RPMI7951 (cell line): Measurements from ENCODE around the gene PRTFDC1. TPM values are rescaled to one million over a fixed set of nuclear protein-coding genes. Genes with fewer than 3 reads are reported as not detected.

Source experiments
- DNase-seq: peaks from one replicate; pipeline ENCODE4 v3.0.0-alpha.2; 2012; ENCODE audit warnings: low read depth
- total RNA-seq: library from RNA; depleted of rRNA; stranded (reverse); fragments of >200 nt; shearing (Covaris generic); gene quantifications from 2 replicates; pipeline ENCODE4 v1.2.3, GENCODE V29; 2014

PRTFDC1 gene
- total RNA-seq, 1 experiment from 2014 or later, result not detected

DNA sequence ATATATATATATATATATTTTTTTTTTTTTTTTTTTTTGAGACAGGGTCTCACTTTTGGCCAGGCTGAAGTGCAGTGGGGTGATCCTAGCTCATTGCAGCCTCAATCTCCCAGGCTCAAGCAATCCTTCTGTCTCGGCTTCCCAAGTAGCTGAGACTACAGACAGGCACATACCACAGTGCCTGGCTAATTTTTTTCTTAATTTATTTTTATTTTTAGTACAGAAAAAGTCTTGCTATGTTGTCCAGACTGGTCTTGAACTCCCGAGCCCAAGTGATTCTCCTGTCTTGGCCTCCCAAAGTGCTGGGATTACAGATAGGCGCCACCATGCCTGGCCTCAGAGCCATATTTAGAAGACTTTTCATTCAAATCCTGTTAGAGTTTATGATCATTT, 79.6 kb downstream of the PRTFDC1 start:
- no peak for DNase-seq

DNA sequence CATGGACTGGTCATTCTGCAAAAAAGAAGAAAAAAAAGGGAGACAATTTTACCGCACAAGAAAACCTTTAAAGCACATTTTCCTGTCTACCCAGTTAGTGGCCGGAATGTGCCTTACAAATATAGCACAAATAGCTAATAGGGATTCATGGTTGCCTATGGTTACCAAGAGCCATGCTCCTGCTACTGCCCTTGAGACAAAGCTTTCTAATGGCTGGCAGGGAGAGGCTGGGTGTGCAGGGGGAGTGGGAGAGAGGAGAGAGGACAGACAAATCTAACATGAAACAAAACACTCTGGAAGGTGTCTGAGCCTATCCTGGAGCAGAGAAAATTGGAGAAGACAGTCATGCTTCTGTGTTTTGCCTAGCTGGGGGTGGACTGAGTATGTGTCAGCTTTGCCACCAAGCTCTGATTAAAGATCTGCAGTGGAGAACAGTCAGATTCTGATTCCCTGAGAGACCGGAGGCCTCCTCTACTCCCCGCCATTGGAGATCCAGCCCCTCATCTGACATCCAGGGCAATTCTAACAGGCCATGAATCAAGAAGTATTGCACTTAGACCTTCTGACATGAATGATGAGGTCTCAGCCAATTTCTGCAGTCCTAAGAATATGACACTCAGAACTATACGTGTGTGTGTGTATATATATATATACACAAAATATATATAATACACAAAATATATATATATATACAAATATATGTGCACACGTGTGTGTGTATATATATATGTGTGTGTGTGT, 80.2 kb downstream of the PRTFDC1 start:
- DNase-seq, result peak; percentile 16

DNA sequence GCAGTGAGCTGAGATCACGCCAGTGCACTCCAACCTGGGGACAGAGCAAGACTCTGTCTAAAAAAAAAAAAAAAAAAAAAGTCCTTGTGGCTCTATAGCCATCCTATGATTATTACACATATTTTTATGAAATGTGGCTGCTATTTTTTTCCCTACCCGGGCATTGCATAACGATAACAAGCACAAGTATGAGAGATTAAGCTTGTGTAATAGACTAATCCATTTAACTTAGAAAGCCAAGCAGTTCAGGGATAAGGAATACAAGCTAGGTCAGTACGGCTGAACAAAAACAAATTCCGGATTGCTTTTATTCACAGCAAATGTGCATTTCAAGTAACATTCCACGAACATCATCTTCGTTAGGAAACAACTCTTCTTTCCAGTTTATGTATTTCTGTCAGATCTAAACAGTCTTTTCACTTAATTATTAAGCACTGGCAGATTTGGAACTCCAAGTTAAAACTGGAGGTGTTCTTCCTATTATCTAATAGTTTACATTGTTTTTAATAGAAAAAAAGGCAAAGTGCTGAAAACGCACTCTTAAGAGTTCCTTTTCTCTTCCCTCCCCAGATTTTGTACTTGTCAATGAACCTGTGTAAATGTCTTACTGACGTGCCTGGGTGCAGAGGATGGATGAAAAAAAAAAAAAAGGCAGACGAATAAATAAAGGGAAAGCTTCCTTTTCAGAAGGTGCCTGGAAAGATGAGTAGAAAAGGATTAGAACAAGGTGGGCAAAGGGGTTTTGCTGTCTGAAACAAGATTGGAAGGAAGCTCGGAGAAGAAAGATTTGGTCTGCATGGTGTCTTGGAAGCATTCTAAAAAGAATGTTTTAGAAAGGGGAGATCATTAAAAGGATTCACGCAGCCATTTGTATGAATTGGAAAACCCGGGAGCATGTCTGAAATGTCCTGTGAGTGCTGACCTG, 81.1 kb downstream of the PRTFDC1 start:
- DNase-seq, result no peak

DNA sequence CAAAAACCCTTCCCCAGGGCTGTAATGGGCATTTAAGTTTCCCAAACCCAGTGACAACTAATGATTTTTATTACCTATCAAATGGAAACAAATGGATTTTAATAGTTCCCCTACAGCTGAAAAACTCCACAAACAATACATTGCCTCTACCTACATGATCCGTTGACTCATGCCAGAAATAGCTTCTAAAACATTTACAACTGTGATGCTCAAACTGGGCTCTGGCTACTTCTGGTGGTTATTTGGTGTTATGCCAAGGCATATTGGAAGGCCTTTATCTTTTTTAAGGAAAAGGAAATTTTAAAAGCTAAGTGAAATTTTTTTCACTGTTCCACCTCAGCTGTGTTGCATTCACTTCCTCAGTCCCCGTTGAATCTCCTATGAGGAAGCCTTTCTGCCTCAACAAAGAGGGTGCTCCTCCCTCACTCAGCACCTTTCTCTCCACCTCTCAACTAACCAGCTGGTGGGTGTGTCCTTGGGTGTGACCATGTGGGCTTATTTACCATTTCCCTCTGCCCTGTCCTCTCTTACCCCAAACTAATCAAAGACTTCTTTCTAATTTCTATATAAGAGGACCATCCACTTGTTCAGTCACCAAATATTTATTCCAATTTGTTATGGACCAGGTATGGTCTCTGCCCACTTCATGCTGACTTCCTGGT, 82.9 kb downstream of the PRTFDC1 start:
- DNase-seq, result peak; percentile 34

DNA sequence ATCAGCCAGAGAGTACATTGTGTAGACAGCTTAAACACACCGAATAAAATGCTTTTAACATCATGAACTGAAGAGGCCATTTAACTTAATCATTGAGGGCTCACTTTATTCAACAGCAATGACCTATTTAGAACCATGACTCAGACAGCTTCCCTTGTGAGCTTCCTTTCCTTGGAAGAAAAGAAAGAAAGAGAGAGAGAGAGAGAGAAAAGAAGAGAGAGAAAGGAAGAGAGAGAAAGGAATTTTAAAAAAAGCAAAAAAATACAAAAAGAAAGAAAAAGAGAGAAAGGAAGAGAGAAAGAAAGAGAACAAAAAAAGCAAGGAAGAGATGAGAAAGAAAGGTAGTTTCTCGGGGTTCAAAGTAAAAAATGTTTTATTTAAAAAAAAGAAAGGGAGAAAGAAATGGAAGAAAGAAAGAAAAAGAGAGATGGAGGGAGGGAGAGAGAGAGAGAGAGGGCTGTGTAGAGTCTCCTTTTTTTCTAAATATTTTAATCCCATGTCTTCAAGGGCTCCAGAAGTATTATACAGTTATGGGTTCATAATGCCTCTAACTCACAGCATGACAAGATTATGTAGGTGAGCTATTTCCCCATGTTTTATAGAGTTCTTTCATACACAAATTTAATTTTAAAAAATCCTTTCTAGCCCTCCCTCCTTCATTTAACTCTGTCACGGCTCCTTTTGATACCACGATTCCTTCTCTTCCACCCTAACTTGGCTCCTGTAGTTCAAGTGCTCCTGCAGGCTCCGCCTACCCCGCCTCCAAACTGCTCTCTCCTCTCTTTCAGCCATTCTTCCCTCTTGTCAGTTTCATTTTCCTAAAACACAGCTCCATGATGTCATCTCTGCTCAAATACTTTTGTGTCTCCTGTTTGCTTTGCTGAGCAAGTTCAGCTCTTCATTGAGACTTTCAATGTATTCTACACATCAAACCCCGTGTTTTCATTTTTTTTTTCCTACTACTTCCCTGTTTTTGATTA, 85.5 kb downstream of the PRTFDC1 start:
- peak; percentile 69 for DNase-seq

DNA sequence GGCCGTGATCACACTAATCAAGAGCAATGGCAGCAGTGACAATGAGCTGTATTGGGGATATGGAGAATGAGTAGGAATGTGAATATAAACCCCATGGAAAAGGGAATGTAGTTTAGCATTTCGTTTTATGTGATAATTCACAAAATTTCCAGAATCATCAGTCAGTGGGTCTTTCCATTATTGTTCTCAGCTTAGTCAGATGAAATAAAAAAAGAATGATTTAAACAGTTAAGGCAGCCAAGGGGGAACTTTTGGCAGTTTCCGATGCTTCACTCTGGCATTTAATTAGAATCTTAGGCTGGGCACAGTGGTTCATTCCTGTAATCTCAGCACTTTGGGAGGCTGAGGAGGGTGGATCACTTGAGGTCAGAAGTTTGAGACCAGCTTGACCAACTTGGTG, 86.6 kb downstream of the PRTFDC1 start:
- DNase-seq, result no peak

DNA sequence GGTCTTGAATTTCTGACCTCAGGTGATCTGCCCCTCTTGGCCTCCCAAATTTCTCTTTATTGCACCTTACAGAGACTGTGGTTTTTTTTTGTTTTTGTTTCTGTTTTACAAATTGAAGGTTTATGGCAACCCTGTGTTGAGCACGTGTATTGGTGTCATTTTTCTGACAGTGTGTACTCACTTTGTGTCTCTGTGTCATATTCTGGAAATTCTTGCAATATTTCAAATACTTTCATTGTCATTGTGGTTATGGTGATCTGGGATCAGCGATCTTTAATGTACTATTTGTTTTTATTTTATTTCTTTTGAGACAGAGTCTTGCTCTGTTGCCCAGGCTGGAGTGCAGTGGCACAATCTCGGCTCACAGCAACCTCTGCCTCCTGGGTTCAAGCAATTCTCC, 89.8 kb downstream of the PRTFDC1 start:
- DNase-seq, result no peak

DNA sequence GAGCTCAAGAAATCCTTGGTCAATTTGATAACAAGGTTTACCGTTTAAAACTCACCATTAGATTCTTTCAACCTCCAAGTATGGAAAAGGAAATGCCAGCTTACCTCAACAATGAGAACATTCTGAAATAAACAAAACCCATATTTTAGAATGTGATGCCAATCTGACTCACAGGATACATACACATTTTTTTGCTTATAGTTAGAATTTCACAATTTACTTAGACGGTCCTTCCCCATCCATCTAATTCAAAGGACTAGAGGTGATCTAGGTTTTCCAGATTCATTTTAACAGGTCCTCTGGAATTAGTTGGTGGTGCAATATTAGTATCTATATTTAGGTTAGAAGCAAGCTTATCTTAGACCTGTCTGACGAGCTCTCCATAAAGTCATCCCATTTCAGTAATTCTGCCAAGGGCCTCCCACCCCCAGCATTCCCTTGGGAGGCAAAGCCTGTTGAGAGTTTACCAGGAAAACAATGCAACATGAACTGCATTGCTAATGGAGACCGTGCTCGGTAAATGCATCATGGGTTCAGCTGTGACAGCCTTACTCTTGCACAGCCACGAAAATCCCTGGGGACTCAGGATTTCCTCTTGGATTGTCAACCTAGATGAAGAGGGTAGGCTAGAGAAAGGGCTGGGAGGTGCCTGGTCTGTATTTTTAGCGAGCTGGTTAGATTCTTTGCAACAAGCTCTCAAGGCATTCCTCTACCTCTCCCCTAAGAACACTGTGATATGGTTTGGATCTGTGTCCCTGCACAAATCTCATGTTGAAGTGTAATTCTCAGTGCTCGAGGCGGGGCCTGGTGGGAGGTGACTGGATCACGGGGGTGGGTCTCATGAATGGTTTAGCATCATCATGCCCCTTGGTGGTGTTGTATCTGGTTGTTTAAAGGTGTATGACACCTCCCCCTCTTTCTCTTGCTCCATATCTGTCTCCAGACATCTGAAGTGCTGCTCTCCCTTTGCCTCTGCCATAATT, 93.8 kb downstream of the PRTFDC1 start:
- peak; percentile 28 for DNase-seq

DNA sequence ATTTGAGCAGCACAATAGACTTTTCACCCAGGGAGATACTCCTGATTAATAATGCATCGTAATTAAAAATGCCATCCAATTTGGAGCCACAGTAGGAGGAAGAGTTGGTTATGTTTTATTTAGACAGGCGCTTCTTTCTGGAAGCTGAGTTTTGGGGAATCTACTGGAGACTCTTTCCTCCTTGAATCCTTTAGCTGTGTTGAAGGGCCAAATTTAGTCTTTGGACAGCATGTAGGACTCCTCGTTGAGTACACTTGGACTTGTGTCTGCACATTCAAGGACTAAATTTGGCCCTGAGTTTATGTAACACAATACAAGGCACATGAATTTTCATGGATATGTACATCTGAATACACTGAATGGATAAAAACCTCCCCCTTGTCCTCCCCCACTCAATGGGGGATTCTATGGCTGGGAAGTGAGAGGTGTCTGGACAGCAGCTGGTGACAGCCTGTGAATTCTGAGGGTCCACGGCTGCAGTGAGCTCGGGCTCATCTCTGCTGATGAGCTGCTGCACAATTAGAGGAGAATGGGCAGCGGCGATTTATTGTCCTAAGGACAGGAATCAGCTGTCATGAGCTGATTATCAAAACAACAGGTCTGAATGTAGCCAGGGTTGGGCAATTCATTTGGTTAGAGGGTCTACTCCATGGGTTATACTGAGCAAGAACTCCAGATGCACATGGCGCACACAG, 95.2 kb downstream of the PRTFDC1 start:
- DNase-seq, result no peak

DNA sequence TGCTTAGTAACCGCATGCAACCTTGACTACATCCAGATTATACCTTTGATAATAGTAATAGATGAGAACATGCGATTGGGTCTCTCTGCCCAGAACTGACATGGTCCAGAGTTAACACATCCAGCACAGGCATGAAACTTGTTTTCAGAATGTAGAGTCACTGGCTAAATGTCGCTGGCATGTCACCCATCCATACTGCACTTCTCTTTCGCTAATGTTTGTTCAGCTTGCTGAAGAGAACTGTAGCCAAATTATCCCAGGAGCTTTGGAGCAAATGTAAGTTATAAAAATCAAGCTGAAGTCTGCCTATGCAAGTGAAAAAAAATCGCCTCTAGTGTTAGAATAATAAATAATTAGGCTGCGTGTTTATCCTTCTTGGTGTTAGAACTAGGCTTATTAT, 98.2 kb downstream of the PRTFDC1 start:
- no peak for DNase-seq

DNA sequence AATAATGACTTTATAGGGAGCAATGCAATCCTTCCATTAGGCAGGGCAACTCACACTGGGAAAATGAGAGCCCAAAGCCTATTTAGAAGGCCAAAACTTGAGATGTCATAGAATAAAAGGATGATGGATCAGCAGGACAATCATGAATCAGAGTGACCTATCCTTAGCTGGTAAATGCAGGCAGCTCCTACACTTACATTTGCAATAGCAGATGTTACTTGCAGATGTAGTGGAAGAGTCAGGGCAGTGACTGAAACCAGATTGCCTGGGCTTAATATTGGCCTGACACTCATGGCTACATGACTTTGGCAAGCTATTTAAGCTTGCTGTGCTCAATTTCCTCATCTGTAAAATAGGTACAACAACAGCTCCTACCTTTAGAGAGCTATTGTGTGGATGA, 98.7 kb downstream of the PRTFDC1 start:
- no peak for DNase-seq

DNA sequence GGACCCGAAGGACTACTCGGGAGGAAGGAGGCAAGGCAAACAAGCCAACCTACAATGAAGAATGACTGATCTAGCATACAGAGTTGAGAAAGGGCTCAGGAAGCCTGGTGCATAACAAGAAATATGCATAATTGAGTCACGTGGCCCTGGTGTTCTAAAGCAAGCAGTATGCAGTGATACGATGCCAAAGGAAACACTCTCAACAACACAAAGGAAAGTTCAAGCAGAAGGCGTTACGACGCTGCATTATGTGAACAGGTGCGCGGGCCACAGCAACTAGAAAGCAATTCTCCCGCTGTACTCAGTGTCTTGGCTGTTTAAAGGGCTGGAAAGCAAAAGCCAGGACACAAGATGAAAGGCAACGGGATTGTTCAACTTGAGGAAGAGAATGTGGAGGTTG, 100.8 kb downstream of the PRTFDC1 start:
- DNase-seq, result no peak

DNA sequence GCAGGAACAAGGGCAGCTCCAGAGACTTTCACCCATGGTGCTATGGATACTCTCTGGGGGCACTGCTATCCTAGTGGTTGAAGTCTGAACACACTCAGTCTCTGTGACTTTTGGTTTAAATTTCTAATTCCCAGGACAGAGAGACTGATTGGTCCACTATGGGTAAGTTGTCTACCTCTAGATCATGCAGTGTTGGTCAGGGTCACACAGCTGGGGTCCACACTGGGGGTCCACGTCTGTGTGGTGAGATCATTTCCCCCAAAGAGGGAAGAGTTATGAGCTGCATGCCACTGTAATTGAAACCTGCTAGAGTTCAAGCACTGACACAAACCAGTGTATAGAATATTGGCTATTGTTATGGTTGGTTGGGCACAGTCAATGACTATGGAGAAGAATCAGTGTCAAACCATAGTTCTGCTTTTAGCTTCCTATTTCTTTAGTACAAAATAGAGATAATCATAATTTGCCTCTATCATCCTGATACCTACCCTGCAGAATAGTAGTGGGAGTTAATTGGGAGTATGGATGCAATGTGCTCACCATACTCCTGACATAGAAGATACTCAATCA, 101.6 kb downstream of the PRTFDC1 start:
- no peak for DNase-seq

DNA sequence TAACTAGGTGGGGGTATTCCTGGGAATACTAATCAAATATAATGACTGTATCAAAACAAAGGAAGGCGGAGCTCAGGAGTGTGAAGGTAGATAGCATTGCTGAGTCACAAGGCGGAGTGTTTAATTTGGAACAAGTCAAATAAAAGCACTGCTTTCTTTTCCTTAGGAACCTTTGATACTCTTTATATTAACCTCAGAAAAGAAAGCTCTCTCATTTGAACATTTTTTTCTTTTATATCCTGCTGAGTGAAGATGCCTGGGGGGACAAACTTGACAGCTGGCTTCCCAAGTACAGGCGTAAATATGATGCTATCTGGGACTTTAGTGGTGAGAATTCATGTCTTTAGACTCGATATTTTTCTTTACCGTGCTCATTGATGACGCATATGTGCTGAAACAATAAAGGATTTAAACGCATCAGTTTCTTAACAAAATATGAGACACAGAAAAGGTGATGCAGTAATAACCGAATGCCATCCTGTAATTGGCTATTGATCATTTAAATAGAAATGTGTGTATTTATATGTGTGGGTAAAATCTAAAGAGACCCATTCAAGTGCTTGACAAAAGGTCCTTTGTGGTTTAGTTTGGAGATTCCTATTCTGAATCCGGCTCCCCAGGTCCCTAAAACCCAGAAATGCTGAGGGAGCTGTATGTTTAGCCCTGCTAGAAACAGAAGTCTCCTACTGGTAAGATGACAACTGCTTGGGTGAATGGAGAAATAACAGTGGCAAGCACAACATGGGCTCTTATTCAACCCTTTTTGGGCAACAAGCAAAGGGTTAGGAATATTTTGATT, 102.7 kb downstream of the PRTFDC1 start:
- DNase-seq, result peak; percentile 68

DNA sequence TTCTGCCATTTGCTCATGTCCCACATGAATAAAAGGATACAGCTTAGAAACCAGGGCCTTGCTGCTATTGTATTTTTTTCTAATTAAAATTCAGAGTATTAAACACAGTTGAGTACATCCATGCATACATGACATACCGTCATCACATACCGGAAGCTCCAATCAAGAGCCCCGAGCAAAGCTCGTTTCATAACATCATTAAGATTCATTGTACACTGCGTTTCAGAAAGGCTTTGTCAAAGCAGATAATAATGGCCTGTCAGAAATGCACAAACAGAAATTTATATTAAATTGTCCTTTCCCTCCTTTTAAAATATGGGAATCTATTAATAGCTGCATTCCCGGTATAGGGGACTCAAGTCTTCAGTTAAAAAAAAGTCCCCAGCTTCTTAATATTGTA, 103.4 kb downstream of the PRTFDC1 start:
- peak; percentile 51 for DNase-seq

DNA sequence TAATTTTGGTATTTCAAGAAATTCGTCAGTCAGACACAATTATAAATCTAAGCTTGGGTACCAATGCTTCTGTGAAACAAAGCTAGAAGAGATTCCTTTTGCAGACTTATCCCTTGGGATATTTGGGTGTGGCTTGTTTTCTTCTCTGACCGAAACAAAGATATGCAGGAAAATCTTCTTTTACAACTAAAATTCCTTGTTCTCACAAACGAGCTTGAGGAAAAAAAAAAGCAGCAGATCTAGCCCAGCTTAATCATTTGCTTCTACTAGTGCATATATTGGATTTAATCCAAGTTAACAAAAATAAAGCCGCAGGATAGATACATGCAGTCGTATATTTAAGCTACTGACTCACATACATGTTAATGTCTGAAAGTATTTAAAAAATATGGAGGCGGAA, 104.2 kb downstream of the PRTFDC1 start:
- no peak for DNase-seq

DNA sequence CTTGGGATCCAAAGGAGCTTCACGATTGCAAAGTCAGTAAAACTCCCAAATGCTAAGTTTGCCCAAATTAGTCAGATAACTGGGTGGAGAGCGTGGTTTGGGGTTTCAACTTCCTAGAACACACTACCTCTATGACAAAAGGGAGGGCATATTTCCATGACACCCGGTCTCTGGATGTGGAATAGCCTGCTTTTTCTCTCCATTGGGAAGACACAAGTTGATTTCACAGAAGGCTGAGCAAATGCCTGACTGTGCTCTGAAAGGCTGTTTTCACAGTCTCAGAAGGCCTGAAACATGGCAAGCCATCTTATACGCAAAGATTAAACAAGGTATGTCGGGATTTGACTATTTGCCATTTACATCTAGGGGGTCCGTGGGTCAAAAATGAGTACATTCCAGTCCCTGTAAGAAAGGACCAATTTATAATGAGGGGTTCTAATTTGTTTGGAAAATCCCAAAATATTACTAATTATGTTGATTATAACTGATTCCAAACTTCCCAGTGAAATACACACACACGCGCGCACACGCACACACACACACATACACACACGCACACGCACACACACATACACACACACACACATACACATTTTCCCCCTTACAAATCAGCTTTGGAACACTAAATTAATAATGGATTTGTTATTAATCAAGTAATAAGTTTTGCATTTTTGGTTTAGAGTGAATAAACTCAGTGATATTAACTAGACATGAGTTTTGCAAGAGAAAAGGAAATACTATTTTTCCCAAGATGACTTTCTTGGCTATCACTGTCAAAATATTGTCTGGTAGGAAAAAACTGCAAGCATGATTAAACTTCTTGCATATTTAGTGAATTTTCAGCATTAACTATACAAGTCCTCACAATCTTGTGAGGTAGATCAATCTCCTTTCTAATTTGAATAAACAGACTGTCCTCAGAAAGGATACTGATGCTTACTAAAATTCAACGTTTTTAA, 105.0 kb downstream of the PRTFDC1 start:
- no peak for DNase-seq
